Measurements from ENCODE around the gene XBP1.

DNA sequence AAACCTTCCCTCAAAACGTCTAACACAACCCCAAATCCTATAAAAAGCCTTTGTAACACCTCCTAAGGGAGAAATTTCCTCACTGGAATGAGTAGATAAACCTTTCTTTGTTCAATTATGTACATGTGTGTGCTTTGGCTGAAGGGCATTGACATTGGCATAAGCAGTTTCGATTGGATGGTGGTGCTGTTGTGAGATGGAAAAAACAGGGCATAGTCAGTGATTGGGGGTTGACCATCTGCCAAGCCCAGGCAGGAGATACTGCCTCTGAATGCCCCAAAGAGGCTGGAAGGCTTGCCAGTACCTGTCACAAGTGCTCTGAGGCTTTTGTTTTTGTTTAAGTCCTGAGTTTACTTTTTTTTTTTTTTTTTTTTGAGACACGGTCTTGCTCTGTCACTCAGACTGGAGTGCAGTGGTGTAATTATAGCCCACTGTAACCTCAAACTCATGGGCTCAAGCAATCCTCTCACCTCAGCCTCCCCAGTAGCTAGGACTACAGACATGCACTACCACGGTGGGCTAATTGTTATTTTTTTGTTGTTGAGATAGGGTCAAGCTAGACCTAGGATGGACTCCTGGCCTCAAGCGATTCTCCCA, 29.1 kb downstream of the XBP1 start:
- no peak for TF ChIP-seq POLR2AphosphoS5 (IDR thresholded peaks at IDR 0.05; ENCODE audit: low read depth, low read length)
- TF ChIP-seq KDM5A (IDR thresholded peaks at IDR 0.05; ENCODE audit: borderline replicate concordance, low read length): no peak
- TF ChIP-seq, protein P1, sequence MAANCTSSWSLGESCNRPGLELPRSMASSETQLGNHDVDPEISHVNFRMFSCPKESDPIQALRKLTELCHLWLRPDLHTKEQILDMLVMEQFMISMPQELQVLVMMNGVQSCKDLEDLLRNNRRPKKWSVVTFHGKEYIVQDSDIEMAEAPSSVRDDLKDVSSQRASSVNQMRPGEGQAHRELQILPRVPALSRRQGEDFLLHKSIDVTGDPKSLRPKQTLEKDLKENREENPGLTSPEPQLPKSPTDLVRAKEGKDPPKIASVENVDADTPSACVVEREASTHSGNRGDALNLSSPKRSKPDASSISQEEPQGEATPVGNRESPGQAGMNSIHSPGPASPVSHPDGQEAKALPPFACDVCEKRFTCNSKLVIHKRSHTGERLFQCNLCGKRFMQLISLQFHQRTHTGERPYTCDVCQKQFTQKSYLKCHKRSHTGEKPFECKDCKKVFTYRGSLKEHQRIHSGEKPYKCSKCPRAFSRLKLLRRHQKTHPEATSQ (CRISPR knock-in tag; IDR thresholded peaks at IDR 0.05; ENCODE audit: borderline replicate concordance): no peak
- TF ChIP-seq, protein P2, sequence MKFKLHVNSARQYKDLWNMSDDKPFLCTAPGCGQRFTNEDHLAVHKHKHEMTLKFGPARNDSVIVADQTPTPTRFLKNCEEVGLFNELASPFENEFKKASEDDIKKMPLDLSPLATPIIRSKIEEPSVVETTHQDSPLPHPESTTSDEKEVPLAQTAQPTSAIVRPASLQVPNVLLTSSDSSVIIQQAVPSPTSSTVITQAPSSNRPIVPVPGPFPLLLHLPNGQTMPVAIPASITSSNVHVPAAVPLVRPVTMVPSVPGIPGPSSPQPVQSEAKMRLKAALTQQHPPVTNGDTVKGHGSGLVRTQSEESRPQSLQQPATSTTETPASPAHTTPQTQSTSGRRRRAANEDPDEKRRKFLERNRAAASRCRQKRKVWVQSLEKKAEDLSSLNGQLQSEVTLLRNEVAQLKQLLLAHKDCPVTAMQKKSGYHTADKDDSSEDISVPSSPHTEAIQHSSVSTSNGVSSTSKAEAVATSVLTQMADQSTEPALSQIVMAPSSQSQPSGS (CRISPR knock-in tag; IDR thresholded peaks at IDR 0.05): no peak
- TF ChIP-seq FIP1L1 (IDR thresholded peaks at IDR 0.05; ENCODE audit: borderline replicate concordance, insufficient read depth, low read depth, low read length): no peak
- TF ChIP-seq MTA3 (CRISPR knock-in tag; IDR thresholded peaks at IDR 0.05): no peak
- TF ChIP-seq, protein P3, sequence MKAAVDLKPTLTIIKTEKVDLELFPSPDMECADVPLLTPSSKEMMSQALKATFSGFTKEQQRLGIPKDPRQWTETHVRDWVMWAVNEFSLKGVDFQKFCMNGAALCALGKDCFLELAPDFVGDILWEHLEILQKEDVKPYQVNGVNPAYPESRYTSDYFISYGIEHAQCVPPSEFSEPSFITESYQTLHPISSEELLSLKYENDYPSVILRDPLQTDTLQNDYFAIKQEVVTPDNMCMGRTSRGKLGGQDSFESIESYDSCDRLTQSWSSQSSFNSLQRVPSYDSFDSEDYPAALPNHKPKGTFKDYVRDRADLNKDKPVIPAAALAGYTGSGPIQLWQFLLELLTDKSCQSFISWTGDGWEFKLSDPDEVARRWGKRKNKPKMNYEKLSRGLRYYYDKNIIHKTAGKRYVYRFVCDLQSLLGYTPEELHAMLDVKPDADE (CRISPR knock-in tag; IDR thresholded peaks at IDR 0.05): no peak
- TF ChIP-seq HDAC2 (CRISPR knock-in tag; IDR thresholded peaks at IDR 0.05): no peak
- TF ChIP-seq, protein P4, sequence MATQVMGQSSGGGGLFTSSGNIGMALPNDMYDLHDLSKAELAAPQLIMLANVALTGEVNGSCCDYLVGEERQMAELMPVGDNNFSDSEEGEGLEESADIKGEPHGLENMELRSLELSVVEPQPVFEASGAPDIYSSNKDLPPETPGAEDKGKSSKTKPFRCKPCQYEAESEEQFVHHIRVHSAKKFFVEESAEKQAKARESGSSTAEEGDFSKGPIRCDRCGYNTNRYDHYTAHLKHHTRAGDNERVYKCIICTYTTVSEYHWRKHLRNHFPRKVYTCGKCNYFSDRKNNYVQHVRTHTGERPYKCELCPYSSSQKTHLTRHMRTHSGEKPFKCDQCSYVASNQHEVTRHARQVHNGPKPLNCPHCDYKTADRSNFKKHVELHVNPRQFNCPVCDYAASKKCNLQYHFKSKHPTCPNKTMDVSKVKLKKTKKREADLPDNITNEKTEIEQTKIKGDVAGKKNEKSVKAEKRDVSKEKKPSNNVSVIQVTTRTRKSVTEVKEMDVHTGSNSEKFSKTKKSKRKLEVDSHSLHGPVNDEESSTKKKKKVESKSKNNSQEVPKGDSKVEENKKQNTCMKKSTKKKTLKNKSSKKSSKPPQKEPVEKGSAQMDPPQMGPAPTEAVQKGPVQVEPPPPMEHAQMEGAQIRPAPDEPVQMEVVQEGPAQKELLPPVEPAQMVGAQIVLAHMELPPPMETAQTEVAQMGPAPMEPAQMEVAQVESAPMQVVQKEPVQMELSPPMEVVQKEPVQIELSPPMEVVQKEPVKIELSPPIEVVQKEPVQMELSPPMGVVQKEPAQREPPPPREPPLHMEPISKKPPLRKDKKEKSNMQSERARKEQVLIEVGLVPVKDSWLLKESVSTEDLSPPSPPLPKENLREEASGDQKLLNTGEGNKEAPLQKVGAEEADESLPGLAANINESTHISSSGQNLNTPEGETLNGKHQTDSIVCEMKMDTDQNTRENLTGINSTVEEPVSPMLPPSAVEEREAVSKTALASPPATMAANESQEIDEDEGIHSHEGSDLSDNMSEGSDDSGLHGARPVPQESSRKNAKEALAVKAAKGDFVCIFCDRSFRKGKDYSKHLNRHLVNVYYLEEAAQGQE (IDR thresholded peaks at IDR 0.05; ENCODE audit: borderline replicate concordance in 1 of 2, low read depth in 1 of 2, low read length in 2 of 2): no peak
- TF ChIP-seq LCORL (IDR thresholded peaks at IDR 0.05): no peak
- no peak for TF ChIP-seq LCORL (CRISPR knock-in tag; IDR thresholded peaks at IDR 0.05)
- TF ChIP-seq, protein P5, sequence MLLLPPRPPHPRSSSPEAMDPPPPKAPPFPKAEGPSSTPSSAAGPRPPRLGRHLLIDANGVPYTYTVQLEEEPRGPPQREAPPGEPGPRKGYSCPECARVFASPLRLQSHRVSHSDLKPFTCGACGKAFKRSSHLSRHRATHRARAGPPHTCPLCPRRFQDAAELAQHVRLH (CRISPR knock-in tag; IDR thresholded peaks at IDR 0.05; ENCODE audit: borderline replicate concordance, low read depth): no peak

Measured in HepG2 (cell line).